WTC11 (cell line): Measurements from ENCODE around the gene HMCN1. TPM values are rescaled to one million over a fixed set of nuclear protein-coding genes. Genes with fewer than 3 reads are reported as not detected.

Source experiments
- ATAC-seq: fragments of 200-7000 bp; cut with Tn5 transposase; 2 replicates; pipeline ENCODE4 v1.10.0; 2021; ENCODE audit warnings: mild to moderate bottlenecking, moderate library complexity
- CTCF ChIA-PET: fragments of 300-600 bp; sonication (Branson Sonifier 250); formaldehyde crosslinking; loops from one replicate; lab custom pipeline; 2021; ENCODE audit warnings: antibody characterized with exemption; lab: Charles Lee
- POLR2A ChIA-PET: fragments of 350-600 bp; sonication (Branson Sonifier 250); formaldehyde crosslinking; loops from one replicate; lab custom pipeline; 2021; ENCODE audit warnings: antibody characterized with exemption; lab: Charles Lee
- DNase-seq: peaks from one replicate; pipeline ENCODE4 v3.0.0; 2021; ENCODE audit warnings: low spot score
- H3K27ac Mint-ChIP-seq: 2 replicates; pipeline ENCODE4 v1.8.0; 2021; ENCODE audit warnings: mixed read lengths
- H3K27me3 Mint-ChIP-seq: 2 replicates; pipeline ENCODE4 v1.8.0; 2021; ENCODE audit warnings: low read depth, mild to moderate bottlenecking, moderate library complexity, mixed read lengths
- H3K36me3 Mint-ChIP-seq: 2 replicates; pipeline ENCODE4 v1.8.0; 2021; ENCODE audit warnings: mixed read lengths
- H3K4me1 Mint-ChIP-seq: 2 replicates; pipeline ENCODE4 v1.8.0; 2022; ENCODE audit warnings: mixed read lengths
- H3K4me3 Mint-ChIP-seq: 2 replicates; pipeline ENCODE4 v1.8.0; 2021; ENCODE audit warnings: mild to moderate bottlenecking, moderate library complexity, mixed read lengths
- H3K9me3 Mint-ChIP-seq: 2 replicates; pipeline ENCODE4 v1.8.0; 2021; ENCODE audit warnings: mixed read lengths
- ATF1 ChIP-seq: sonication (generic); formaldehyde crosslinking; IDR thresholded peaks from 2 replicates; pipeline ENCODE4 v1.8.1; 2023; ENCODE audit warnings: mild to moderate bottlenecking, moderate library complexity, missing genetic modification reagents
- ATF6 ChIP-seq: sonication (generic); formaldehyde crosslinking; IDR thresholded peaks from 2 replicates; pipeline ENCODE4 v1.8.1; 2023; ENCODE audit warnings: mild to moderate bottlenecking, missing genetic modification reagents
- CREB1 ChIP-seq: sonication (generic); formaldehyde crosslinking; IDR thresholded peaks from 2 replicates; pipeline ENCODE4 v1.8.0; 2023; ENCODE audit warnings: mild to moderate bottlenecking, missing genetic modification reagents
- EMX1 ChIP-seq: fragments of 250-450 bp; sonication (Bioruptor Pico); IDR thresholded peaks from 2 replicates; pipeline ENCODE4 v1.8.0; 2021; ENCODE audit warnings: mild to moderate bottlenecking
- ESRRA ChIP-seq: sonication (generic); formaldehyde crosslinking; IDR thresholded peaks from 2 replicates; pipeline ENCODE4 v1.8.1; 2022; ENCODE audit warnings: mild to moderate bottlenecking, missing genetic modification reagents, borderline replicate concordance
- FOXJ3 ChIP-seq: sonication (generic); formaldehyde crosslinking; IDR thresholded peaks from 2 replicates; pipeline ENCODE4 v1.9.0; 2021; ENCODE audit warnings: missing genetic modification reagents, mild to moderate bottlenecking, borderline replicate concordance
- FOXP4 ChIP-seq: sonication (generic); formaldehyde crosslinking; IDR thresholded peaks from 2 replicates; pipeline ENCODE4 v1.8.0; 2022; ENCODE audit warnings: mild to moderate bottlenecking, missing genetic modification reagents
- GRHL2 ChIP-seq: fragments of 250-450 bp; sonication (Bioruptor Pico); IDR thresholded peaks from 2 replicates; pipeline ENCODE4 v1.8.0; 2022; ENCODE audit warnings: mild to moderate bottlenecking, moderate library complexity; ENCODE audit not compliant: insufficient replicate concordance, severe bottlenecking
- MYBL2 ChIP-seq: sonication (generic); formaldehyde crosslinking; IDR thresholded peaks from 2 replicates; pipeline ENCODE4 v1.8.1; 2023; ENCODE audit warnings: mild to moderate bottlenecking, moderate library complexity, missing genetic modification reagents
- NFYB ChIP-seq: sonication (generic); formaldehyde crosslinking; conservative IDR thresholded peaks from 2 replicates; pipeline ENCODE4 v1.8.0; 2022; ENCODE audit warnings: low read depth, missing genetic modification reagents
- NR3C1 ChIP-seq: sonication (generic); formaldehyde crosslinking; conservative IDR thresholded peaks from 2 replicates; pipeline ENCODE4 v1.8.1; 2023; ENCODE audit warnings: low read depth, mild to moderate bottlenecking, missing genetic modification reagents
- TP53 ChIP-seq: sonication (generic); formaldehyde crosslinking; IDR thresholded peaks from 2 replicates; pipeline ENCODE4 v1.8.1; 2023; ENCODE audit warnings: mild to moderate bottlenecking, missing genetic modification reagents
- ZMAT4 ChIP-seq: fragments of 250-450 bp; sonication (Bioruptor Pico); IDR thresholded peaks from 2 replicates; pipeline ENCODE4 v1.9.0; 2021; ENCODE audit warnings: mild to moderate bottlenecking
- ZNF219 ChIP-seq: sonication (generic); formaldehyde crosslinking; IDR thresholded peaks from 2 replicates; pipeline ENCODE4 v1.8.0; 2023; ENCODE audit warnings: missing genetic modification reagents, mild to moderate bottlenecking, borderline replicate concordance
- total RNA-seq: library from RNA; stranded (reverse); gene quantifications from 3 replicates; pipeline ENCODE4 v1.2.3, GENCODE V29; 2021
- TF ChIP-seq, protein P1 (sequence below): fragments of 200-600 bp; IDR thresholded peaks from 2 replicates; pipeline ENCODE4 v1.8.0; 2022; ENCODE audit warnings: antibody characterized with exemption
- TF ChIP-seq, protein P2 (sequence below): fragments of 250-450 bp; sonication (Bioruptor Pico); IDR thresholded peaks from 2 replicates; pipeline ENCODE4 v1.9.0; 2021; ENCODE audit warnings: mild to moderate bottlenecking, borderline replicate concordance
- TF ChIP-seq, protein P3 (sequence below): sonication (generic); formaldehyde crosslinking; conservative IDR thresholded peaks from 2 replicates; pipeline ENCODE4 v1.8.1; 2022; ENCODE audit warnings: mild to moderate bottlenecking, missing genetic modification reagents

The HMCN1 gene
- total RNA-seq, 1 experiment from 2014 or later: 5.6 TPM

- no peak for TF ChIP-seq ATF6
- TF ChIP-seq, protein P1, sequence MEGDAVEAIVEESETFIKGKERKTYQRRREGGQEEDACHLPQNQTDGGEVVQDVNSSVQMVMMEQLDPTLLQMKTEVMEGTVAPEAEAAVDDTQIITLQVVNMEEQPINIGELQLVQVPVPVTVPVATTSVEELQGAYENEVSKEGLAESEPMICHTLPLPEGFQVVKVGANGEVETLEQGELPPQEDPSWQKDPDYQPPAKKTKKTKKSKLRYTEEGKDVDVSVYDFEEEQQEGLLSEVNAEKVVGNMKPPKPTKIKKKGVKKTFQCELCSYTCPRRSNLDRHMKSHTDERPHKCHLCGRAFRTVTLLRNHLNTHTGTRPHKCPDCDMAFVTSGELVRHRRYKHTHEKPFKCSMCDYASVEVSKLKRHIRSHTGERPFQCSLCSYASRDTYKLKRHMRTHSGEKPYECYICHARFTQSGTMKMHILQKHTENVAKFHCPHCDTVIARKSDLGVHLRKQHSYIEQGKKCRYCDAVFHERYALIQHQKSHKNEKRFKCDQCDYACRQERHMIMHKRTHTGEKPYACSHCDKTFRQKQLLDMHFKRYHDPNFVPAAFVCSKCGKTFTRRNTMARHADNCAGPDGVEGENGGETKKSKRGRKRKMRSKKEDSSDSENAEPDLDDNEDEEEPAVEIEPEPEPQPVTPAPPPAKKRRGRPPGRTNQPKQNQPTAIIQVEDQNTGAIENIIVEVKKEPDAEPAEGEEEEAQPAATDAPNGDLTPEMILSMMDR: no peak
These were observed 345.0 kb downstream of the HMCN1 start (continued) for GRCh38 chr1:186079084-186079684.

DNA sequence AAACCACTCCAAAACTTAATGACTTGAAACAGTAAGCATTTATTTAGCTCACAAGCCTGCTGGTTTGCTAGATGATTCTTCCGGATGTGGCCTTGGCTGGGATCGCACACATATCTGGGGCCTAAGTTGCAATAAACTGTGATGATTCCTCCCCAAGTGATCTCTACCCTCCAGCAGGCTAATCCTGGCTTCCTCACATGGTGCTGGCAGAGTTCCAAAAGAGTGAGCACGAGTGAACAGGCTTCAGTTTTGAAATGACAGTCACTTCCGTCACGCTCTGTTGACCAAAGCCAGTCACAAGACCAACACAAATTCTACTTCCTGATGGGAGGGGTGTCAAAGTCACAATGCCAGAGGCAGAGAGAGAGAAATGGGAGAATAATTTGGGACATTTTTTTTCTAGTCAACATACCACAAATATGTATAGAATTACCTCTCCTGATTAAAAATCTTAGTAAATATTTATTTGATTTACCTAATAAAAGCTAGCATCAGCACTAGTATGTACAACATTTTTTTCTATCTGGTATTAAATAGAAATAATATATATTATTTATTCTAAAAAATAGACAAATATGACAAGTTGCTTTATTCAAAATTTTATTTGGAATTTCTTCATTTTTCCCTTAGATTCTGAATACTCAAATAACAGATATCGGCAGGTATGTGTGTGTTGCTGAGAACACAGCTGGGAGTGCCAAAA, 348.2 kb downstream of the HMCN1 start:
- no peak for DNase-seq

GRCh38 chr1:186086583-186086982, 352.4 kb downstream of the HMCN1 start:
- H3K27ac Mint-ChIP-seq: no peak overlapping the region
- no peak for ATAC-seq
- CTCF ChIA-PET: no interaction called here

More for the DNA sequence above, 348.2 kb downstream of the HMCN1 start:
- no peak for ATAC-seq
- H3K36me3 Mint-ChIP-seq: no peaks in the 10 kb centered on the region
- no peaks in the 10 kb centered on the region for H3K9me3 Mint-ChIP-seq
- no peaks in the 10 kb centered on the region for H3K4me1 Mint-ChIP-seq
- ChIA-PET POLR2A (no interaction called here), CTCF (no interaction called here)
- no peak overlapping the region for H3K27ac Mint-ChIP-seq
- H3K4me3 Mint-ChIP-seq: no peak overlapping the region
- no peak for TF ChIP-seq ZNF219 (CRISPR knock-in tag)
- TF ChIP-seq ATF1 (CRISPR knock-in tag): no peak
- TF ChIP-seq NR3C1: no peak
- no peak for TF ChIP-seq MYBL2
- TF ChIP-seq ATF6: no peak
- TF ChIP-seq, protein P2, sequence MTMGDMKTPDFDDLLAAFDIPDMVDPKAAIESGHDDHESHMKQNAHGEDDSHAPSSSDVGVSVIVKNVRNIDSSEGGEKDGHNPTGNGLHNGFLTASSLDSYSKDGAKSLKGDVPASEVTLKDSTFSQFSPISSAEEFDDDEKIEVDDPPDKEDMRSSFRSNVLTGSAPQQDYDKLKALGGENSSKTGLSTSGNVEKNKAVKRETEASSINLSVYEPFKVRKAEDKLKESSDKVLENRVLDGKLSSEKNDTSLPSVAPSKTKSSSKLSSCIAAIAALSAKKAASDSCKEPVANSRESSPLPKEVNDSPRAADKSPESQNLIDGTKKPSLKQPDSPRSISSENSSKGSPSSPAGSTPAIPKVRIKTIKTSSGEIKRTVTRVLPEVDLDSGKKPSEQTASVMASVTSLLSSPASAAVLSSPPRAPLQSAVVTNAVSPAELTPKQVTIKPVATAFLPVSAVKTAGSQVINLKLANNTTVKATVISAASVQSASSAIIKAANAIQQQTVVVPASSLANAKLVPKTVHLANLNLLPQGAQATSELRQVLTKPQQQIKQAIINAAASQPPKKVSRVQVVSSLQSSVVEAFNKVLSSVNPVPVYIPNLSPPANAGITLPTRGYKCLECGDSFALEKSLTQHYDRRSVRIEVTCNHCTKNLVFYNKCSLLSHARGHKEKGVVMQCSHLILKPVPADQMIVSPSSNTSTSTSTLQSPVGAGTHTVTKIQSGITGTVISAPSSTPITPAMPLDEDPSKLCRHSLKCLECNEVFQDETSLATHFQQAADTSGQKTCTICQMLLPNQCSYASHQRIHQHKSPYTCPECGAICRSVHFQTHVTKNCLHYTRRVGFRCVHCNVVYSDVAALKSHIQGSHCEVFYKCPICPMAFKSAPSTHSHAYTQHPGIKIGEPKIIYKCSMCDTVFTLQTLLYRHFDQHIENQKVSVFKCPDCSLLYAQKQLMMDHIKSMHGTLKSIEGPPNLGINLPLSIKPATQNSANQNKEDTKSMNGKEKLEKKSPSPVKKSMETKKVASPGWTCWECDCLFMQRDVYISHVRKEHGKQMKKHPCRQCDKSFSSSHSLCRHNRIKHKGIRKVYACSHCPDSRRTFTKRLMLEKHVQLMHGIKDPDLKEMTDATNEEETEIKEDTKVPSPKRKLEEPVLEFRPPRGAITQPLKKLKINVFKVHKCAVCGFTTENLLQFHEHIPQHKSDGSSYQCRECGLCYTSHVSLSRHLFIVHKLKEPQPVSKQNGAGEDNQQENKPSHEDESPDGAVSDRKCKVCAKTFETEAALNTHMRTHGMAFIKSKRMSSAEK (CRISPR knock-in tag): no peak
- no peaks in the 10 kb centered on the region for H3K27me3 Mint-ChIP-seq

GRCh38 chr1:186089940-186090339, 355.7 kb downstream of the HMCN1 start:
- CTCF ChIA-PET: no interaction called here
- Mint-ChIP-seq H3K4me3 (no peak overlapping the region), H3K36me3 (no peaks in the 10 kb centered on the region)
- TF ChIP-seq, protein P3, sequence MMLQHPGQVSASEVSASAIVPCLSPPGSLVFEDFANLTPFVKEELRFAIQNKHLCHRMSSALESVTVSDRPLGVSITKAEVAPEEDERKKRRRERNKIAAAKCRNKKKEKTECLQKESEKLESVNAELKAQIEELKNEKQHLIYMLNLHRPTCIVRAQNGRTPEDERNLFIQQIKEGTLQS: no peak
- TF ChIP-seq GRHL2 (CRISPR knock-in tag) (no peak), FOXP4 (CRISPR knock-in tag) (no peak), TP53 (no peak), CREB1 (CRISPR knock-in tag) (no peak), FOXJ3 (no peak), ZMAT4 (CRISPR knock-in tag) (no peak), EMX1 (CRISPR knock-in tag) (no peak), NFYB (CRISPR knock-in tag) (no peak)

More at GRCh38 chr1:186086583-186086982, 352.4 kb downstream of the HMCN1 start:
- POLR2A ChIA-PET: no interaction called here
- H3K36me3 Mint-ChIP-seq: no peaks in the 10 kb centered on the region
- peaks cover 4% of the 10 kb centered on the region for H3K4me1 Mint-ChIP-seq
- DNase-seq: no peak
- H3K9me3 Mint-ChIP-seq: no peaks in the 10 kb centered on the region
- no peaks in the 10 kb centered on the region for H3K27me3 Mint-ChIP-seq
- H3K4me3 Mint-ChIP-seq: no peak overlapping the region
- TF ChIP-seq ESRRA (CRISPR knock-in tag): no peak

More at GRCh38 chr1:186089940-186090339, 355.7 kb downstream of the HMCN1 start:
- POLR2A ChIA-PET: no interaction called here
- Mint-ChIP-seq H3K9me3 (no peaks in the 10 kb centered on the region), H3K4me1 (peaks cover 13% of the 10 kb centered on the region), H3K27me3 (no peaks in the 10 kb centered on the region), H3K27ac (no peak overlapping the region)
- ATAC-seq: no peak
- no peak for DNase-seq
